NCI-H524 (cell line): ENCODE results near the gene RAB4A.

Source experiments
- DNase-seq, 2 experiments: peaks; one replicate each; lab custom pipeline; 2025; lab: John Stamatoyannopoulos, UW

Gene RAB4A

DNA sequence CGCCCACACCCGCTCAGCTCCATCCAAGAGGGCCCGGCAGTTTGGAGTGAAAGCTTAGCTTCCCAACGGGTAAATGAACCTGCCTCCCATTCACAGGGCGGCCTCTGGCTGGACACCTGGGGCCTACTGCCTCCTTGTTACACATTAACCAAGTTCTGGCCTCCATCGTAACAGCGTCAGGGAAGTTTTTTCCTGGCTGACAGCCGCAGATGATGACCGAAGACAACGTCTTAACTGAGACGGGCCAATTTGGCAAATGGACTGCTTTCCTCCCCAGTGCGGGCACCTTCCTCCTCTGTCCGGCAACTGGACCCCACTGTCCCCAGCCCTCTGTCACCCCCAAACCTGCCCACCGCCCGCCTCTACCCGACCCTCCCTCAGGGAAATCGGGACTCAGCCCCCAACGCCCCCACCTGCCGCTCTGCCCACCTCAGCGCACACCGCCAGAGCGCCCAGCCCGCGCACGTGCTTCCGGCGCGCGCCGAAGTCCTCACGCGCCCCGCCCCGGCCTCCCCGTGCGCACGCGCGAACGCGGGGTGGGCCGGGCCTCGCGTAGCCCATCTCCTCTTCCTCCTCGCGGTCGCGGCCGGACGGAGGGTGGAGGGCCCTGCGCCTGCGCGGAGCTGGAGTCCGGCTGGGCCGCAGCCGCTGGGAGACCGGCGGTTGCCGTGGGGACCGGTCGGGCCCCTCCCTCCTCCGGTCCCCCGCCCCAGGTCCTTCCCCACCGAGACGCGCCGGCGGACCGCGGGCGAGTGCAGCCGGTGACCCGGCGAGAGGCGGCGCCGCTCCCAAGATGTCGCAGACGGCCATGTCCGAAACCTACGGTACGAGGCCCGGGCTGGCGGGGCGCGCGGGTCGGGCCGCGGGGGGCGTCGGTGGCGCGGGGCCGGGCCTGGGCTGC is at the start of gene RAB4A:
Gene RAB4A, plus strand, starts transcription at position 565 of the 901 bp plus-strand sequence. Its CDS starts 229 bp downstream, at position 794.
- peak; percentile 32 to 80 for DNase-seq

GRCh38 chr1:229222081-229222480 is 48.8 kb upstream of the RAB4A start:
- no peak for DNase-seq

GRCh38 chr1:229223498-229223897 is 47.4 kb upstream of the RAB4A start:
- DNase-seq = no peak

- DNase-seq = no peak
Observed at GRCh38 chr1:229224308-229224707, 46.6 kb upstream of the RAB4A start.

DNA sequence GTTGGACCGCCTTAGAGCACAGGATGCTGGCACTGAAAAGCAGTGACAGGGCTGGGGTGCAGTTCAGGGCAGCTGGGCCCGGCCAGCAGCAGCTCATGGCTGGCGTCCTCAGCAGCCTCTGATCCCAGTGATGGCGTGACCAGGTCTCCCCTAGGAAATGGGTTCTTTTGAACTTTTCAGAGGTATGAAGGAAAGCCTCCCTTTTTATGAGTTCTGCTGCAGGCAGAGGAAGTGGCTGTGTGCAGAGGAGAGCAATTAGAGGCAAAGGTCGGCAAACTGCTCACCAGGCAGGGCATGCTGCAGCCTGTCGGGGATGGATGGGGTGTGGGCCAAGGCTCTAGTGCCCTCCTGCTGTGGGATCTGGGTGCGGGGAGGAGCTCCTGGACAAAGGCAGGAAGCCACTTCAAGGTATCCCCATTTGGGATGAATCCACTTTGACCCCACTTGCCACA is 45.6 kb upstream of the RAB4A start:
- DNase-seq = no peak

- no peak for DNase-seq
Observed at GRCh38 chr1:229226796-229227195, 44.1 kb upstream of the RAB4A start.

DNA sequence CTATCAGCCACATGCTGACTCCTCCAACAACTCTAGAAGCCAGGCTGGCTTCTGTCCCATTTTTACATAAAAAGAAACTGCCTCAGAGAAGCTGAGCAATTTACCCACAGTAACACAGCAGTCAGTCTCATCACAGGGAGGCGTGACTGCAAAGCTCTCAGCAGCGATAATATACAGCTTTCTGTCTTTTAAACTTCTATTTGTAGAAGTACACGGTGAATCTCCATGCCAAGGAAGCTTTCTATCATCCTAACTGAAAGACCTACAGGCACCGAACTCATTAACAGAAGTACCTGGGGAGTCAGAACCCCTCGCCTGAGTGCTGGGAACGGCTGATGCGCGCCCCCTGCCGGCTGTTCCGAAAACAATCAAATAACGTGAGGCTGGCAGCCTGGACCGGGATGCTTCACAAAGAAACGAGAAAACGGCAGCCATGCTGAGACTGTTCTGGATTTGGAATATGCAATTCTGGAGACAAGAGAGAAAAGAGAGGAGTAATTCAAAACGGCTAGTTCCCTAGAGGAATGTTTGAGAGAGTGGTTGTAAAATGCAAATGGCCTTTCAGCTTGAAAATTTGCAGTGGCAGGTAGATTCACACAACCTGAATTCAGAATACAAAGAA is 43.5 kb upstream of the RAB4A start:
- DNase-seq = peak; percentile 62 to 77

GRCh38 chr1:229228522-229228921 is 42.4 kb upstream of the RAB4A start:
- no peak for DNase-seq

GRCh38 chr1:229229137-229229720 is 41.7 kb upstream of the RAB4A start:
- DNase-seq = no peak

DNA sequence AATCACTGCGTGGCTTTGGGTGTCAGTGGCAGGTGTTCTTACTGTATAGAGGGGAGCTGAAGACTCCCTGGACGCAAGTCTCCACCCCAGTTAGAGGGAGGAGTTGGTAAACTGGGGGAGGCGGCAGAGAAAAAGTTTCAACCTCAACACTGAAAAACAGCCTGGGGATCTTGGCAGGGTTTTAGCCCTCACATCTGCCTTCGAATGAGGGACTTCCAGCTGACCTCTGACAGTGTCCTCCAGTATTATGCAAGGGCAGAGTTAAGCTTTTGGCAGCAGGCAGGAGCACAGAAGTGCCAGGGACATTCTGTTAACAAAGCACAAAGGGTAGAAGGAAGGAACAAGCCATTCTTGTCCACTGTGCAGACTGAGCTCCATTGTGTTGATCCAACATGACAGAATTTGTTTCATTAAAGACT is 41.2 kb upstream of the RAB4A start:
- DNase-seq = no peak

GRCh38 chr1:229230140-229230892 is 40.6 kb upstream of the RAB4A start:
- DNase-seq = no peak

DNA sequence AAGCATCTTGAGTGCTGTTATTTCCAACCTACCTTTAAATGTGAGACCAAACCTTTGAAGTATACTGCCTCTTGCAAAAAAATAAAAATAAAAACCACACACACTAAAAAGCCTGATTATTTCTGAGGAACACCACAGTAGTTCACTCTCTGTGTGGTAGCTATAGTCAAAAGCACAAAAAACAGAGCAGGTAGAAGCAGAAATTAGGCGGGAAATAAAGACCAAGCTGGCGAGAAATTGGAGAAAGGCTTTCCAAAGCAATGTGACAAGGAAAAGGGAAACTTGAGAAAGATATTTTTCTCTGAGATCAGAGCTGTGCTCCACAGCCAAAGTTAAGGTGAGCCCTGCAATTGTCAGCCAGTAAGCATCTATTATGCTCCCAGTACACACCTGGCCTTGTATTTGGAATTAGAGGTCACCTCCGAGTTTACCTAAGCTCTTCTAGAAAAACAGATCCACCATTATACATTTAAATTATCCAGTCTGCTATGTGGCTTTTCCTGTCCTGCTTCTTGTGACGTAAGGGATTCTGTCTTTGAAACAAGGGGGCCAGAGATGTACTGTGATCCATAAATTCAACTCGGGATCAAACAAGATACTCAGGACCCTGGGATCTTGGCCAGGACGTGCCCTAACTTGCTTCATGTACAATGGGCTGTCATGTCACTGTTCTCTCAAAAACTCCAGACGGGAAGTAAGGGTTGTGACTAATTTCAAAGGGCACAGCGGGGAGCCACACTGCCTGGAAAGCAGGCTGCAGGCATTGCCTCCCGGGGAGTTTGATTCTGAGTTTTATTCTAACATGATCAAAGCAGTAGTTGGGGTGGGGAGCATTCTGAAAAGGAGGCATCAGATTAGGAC is 39.8 kb upstream of the RAB4A start:
- no peak for DNase-seq

DNA sequence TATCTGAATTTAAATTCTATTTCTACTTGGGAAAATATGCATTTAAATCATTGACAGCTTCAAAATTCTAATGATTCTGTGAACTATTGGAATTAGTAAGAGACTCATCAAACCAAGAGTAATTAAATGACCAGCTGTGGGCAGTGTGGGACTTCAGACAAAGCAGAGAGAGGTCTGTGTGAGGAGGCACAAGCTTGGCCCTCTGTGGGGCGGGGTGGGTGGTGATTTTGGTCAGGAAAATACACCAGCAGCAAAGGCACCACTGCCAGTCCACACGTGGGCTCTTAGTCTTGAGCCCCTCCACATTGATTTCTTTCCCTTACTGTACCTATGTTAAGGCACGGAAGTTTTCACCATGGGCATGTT is 39.2 kb upstream of the RAB4A start:
- peak in 1 of 2 experiments; percentile 6 for DNase-seq

- no peak for DNase-seq
Observed at GRCh38 chr1:229234870-229235472, 35.9 kb upstream of the RAB4A start.

DNA sequence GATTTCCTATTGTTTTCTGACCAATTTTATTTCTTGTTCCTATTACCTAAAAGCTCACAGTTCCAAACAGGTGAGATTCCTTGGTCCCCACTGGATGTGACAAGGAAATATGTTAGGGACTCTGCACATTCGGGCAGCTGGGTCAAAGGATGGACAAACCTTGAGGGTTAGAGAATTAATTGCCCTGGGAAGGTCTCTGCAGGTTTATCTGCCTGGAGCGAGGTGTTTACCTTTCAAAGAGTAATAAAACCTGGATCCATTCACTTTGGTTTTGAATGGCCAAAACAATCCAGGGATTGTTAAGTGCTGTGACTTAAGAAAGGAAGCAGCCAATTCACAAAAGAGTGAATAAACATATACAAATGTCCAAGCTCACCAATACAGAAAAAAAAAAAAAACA is 33.6 kb upstream of the RAB4A start:
- DNase-seq = no peak

- no peak for DNase-seq
Observed at GRCh38 chr1:229238231-229238630, 32.7 kb upstream of the RAB4A start.

- no peak for DNase-seq
Observed at GRCh38 chr1:229238674-229239415, 32.1 kb upstream of the RAB4A start.

DNA sequence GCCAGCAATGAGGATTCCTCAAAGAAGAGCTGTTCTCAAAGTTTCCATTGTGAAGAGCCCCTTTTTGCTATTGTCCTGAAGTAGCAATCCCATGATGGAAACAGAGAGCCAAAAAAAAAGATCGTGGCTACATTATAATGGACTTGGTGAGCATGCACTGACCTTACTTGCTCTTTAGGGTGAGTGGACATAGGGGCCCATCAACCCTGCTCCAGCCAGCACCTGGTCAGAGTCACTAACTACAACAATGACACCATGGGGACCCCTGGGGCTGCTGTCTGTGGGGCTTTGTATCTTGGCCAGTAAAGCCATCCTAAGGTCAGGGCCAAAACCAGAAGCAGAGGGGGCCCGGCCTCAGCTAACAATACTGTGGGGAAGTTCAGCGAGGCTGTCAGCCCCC is 30.4 kb upstream of the RAB4A start:
- DNase-seq = no peak

DNA sequence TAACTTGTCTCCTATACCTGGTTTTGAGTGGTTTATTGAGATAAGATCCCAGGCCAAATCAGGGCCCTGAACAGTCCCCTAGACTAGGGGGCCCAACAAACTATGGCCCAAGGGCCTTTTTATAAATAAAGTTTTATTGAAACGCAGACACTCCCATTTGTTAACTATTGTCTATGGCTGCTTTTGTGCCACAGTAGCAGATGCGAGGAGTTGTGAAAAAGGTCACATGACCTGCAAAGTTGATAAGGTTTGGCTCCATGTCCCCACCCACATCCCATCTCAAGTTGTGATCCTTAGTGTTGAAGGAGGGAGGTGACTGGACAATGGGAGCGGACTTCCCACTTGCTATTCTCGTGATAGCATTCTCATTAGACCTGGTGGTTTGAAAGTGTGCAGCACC is 29.5 kb upstream of the RAB4A start:
- DNase-seq = no peak

DNA sequence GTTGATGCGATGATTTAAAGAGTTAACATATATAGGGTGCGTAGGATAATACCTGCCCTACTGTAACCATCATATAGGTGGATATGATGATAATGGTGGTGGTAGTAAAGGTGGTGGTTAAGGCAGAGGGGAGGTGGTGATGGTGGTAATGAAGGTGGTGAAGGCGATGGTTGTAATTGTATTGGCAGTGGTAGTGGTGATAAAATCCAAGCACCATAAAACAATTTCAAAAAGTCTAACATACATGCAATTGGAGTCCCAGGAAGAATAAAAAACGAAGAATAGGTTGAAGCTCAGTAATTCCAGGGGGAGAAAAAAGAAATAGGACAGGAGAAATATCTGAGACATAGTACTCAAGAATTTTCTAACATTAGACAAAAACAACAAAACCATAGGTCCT is 27.3 kb upstream of the RAB4A start:
- DNase-seq = no peak
